IPS-NIHi7 (cell line): ENCODE measurements around the gene PARP8.

Experiments
- DNase-seq: peaks from one replicate; pipeline ENCODE4 v3.0.0; 2012; ENCODE audit warnings: mixed read lengths; ENCODE audit errors: extremely low spot score

Gene PARP8

DNA sequence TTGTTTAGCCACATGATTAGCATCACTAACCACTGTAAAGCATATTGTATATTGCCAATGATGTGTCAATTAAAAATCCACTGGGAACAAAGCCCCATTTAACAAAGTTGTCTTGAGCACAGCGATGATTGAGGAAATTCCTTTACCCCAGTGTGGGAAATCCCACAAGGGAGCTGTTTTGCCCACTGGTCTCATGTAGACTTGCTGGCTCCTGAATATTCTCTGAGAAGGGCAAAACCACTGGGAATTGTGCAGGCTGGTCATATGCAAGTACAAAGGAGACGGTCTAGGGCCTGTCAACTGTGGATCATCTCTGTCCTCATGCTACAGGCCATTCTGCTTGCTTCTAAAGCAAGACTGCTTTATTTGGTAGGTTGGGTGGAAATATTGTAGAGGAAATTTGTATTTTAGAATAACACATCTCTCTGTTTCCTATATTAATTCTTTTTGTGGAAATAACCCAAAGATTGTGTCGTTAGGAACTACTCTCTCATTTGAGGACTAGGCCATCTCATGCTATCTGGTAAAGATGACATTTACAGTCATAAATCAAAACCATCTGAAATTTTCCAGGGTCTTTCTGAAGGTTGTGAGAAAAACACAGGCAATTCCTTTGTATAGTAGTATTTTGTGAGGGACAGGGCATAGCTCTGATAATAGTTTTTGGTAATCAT lies 60.2 kb downstream of the PARP8 start:
- DNase-seq: no peak

GRCh38 chr5:50727149-50727496 lies 60.7 kb downstream of the PARP8 start:
- DNase-seq: no peak

DNA sequence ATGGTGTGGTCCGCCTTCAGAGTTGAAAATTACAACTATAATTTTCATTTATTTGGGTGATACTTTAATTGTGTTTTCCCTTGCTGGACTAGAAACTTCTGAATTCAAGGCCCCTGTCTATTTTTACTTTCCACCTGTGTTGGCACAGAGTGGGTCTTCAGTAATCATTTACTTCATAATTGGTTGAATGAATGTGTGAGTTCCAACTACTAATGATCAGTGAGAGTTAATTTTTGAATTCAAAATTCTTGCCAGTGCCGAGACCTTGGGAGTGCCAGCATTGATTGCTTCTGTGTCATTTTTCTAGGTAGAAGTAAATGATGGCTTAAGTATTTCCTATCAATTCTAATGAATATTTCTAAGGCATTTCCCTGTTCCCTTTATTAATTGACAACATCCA lies 61.4 kb downstream of the PARP8 start:
- DNase-seq: no peak

DNA sequence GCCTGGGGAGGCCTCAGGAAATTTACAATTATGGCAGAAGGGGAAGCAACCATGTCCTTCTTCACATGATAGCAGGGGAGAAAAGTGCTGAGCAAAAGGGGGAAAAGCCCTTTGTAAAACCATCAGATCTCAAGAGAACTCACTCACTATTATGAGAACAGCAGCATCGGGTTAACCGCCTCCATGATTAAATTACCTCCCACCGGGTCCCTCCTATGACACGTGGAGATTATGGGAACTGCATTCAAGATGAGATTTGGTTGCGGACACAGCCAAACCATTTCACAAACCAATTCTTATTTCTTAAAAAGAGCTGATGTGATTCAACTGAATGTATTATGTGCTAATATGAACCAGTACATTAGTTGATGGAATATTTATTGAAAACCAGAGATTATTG lies 63.9 kb downstream of the PARP8 start:
- no peak for DNase-seq

- no peak for DNase-seq
These were observed 64.4 kb downstream of the PARP8 start for GRCh38 chr5:50730841-50731240.

GRCh38 chr5:50733741-50734140 lies 67.3 kb downstream of the PARP8 start:
- DNase-seq: no peak

GRCh38 chr5:50738864-50739263 lies 72.4 kb downstream of the PARP8 start:
- peak; percentile 41 for DNase-seq

DNA sequence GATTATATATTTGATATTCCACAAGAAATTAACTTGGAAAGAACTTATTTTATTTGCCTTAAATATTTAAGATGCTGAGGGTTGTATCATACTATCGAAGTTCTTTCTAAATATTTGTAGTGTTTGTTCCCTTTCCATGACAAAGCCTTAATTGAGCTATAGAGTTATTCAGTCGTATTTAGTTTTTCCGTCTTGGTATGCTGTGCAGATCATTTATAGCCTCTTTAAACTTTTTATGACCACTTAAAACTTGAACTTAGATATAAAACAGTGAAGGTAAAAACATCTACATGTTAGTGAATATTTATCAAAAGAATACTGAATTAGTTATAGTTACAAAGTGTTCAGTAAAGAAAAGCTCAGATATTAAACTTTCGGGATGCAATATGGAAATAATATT lies 74.4 kb downstream of the PARP8 start:
- no peak for DNase-seq

DNA sequence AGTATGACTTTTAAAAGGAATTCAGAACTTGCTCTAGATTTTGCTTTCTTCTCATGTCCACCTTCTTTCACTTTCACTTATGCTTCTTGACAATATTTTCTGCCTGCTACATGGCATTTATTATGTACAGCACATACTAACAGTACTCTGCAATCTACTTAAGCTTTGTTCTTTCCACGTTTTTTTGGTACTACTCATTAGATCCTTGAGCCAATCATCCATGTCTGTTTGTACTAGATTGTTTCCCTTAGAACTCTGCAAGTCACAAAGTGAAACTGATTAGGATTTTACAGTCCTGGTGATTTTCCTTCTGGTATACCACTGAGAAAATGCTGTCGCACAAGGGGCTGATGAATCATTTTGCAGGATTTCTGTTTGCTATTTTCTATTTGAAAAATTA lies 78.3 kb downstream of the PARP8 start:
- DNase-seq: no peak

GRCh38 chr5:50745221-50745910 lies 78.9 kb downstream of the PARP8 start:
- no peak for DNase-seq

GRCh38 chr5:50749181-50749580 lies 82.7 kb downstream of the PARP8 start:
- DNase-seq: no peak

DNA sequence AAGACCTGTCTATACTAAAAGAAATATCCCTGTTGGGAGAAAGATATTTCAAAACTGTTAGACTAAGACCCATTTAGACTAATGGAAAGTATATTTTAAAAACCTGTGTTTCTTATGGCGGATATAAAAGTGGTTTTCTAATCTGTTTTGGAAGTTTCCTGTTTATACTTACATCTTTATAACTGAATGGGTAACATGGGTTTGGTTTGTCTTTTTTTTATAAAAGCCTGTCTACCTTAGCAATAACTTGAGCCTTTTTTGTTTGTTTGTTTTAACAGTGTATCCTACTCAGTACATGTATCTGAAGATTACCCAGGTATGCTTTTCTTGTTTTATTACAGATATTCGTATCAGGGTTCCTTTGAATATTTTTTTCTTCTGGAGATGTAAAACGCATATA lies 83.4 kb downstream of the PARP8 start:
- DNase-seq: no peak

GRCh38 chr5:50751064-50751657 lies 84.7 kb downstream of the PARP8 start:
- peak; percentile 53 for DNase-seq

GRCh38 chr5:50752800-50753199 lies 86.4 kb downstream of the PARP8 start:
- DNase-seq: no peak

- no peak for DNase-seq
These were observed 93.3 kb downstream of the PARP8 start for GRCh38 chr5:50759526-50760270.

GRCh38 chr5:50763351-50763750 lies 96.9 kb downstream of the PARP8 start:
- no peak for DNase-seq

GRCh38 chr5:50763846-50764245 lies 97.4 kb downstream of the PARP8 start:
- no peak for DNase-seq

DNA sequence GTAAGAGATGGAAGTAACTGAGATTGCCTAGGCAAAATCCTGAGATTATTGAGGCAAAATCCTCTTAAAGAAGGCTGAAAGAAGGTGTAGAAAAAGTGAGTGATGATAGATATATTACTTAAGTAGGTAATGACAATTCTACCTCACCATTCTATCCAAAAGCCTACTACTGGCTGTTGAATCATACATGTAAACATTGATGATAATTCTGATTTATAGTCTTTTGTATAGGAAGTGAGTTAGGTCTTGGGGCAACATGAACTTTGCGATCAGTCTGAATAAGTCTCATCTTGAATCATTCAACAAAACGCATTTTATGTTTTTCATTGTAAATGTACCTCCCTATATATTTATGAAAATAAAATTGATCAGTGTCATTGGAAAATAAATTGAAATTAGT lies 99.6 kb downstream of the PARP8 start:
- DNase-seq: no peak

GRCh38 chr5:50766462-50766861 lies 100.0 kb downstream of the PARP8 start:
- no peak for DNase-seq

GRCh38 chr5:50766967-50767366 lies 100.5 kb downstream of the PARP8 start:
- no peak for DNase-seq

DNA sequence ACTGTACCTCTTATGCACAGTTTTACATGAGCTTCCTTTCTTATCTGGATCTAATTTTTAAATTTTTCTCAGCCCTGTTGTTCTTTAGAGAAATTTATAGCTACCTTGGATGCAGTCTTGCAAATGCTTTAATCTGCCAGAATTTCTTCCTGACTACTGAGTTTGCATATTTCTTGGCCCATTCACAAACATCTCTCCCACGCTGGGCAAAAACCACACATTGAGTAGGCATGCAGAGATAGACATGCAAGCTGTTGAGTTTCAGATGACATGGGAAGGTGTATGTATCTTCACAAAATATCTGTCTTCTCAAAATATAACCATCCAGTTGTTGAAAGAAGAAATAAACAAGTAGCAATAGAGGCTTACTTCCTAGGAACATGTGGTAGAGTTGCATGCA lies 101.2 kb downstream of the PARP8 start:
- DNase-seq: no peak

- no peak for DNase-seq
These were observed 102.2 kb downstream of the PARP8 start for GRCh38 chr5:50768634-50769033.

DNA sequence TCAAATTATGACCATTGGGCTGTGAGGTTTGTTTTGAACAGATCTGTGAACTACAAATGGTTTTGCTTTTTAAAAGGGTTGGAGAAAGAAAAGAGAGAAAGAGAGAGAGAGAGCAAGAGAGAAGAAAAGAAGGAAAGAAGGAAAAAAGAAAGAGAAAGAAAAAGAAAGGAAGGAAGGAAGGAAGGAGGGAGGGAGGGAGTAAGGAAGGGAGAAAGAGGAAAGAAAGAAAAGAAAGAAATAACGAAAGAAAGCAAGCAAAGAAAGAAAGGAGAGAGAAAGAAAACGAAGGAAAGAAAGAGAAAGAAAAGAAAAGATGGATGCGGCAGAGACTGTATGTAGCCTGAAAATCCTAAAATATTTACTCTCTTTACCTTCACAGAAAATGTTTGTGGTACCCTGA lies 104.0 kb downstream of the PARP8 start:
- no peak for DNase-seq
